HCT116 (cell line): ENCODE data around the gene MGRN1. TPM values are rescaled to one million over a fixed set of nuclear protein-coding genes. Genes with fewer than 3 reads are reported as not detected.

Source experiments
- ATAC-seq: fragments of 200-7000 bp; cut with Tn5 transposase; 2 replicates; pipeline ENCODE4 v1.9.1; 2020; ENCODE audit warnings: mild to moderate bottlenecking, moderate library complexity
- BruUV-seq: library from RNA; stranded (reverse); fragments of 400-500 nt; replicated peaks from 2 replicates; lab custom pipeline; 2021; lab: Mats Ljungman, UMichigan
- CTCF ChIA-PET: fragments of 300-600 bp; sonication (Branson Sonifier 250); formaldehyde crosslinking; loops from one replicate; lab custom pipeline; 2021; ENCODE audit warnings: antibody characterized with exemption; lab: Charles Lee
- POLR2A ChIA-PET: fragments of 300-600, 350-600 bp; sonication (Branson Sonifier 250); formaldehyde crosslinking; loops from one replicate; lab custom pipeline; 2021; ENCODE audit warnings: antibody characterized with exemption; lab: Charles Lee
- RAD21 ChIA-PET, 2 experiments: fragments of 300-600 bp; sonication (Branson Sonifier 250); formaldehyde crosslinking; loops; one replicate each; lab custom pipeline; 2023; ENCODE audit warnings: low total read pairs in 2 of 2; ENCODE audit not compliant: uncharacterized antibody in 2 of 2, unreplicated experiment in 2 of 2, low non-redundant PET in 1 of 2; lab: Charles Lee
- DNase-seq: peaks from one replicate; pipeline ENCODE4 v3.0.0-alpha.2; 2010; ENCODE audit warnings: low read depth, low spot score
- H2AFZ ChIP-seq: fragments of 200-600 bp; shearing (Covaris generic), sonication (generic); 2 replicates; pipeline ENCODE4 v1.6.1; 2017; ENCODE audit warnings: low read depth, mixed run types, mixed read lengths, antibody characterized with exemption, low read length; ENCODE audit not compliant: poor library complexity, severe bottlenecking
- H3K27ac ChIP-seq: 2 replicates; pipeline ENCODE4 v1.5.1; 2012; ENCODE audit warnings: low read depth, low read length
- H3K27me3 ChIP-seq: fragments of 200-600 bp; sonication (generic); 2 replicates; pipeline ENCODE4 v1.6.1; 2016; ENCODE audit warnings: mixed run types, low read length, mixed read lengths; ENCODE audit not compliant: insufficient read depth
- H3K36me3 ChIP-seq, 2 experiments: fragments of 200-500 bp in 1 of 2; fragments of 200-600 bp in 1 of 2; sonication (Bioruptor generic) in 1 of 2; sonication (generic) in 1 of 2; 2 replicates each; pipeline versions ENCODE4 v1.5.1 to v1.6.1; 2014 to 2016; ENCODE audit warnings: low read length in 2 of 2, inconsistent platforms in 1 of 2, mixed read lengths in 1 of 2, mixed run types in 1 of 2; ENCODE audit not compliant: insufficient read depth in 2 of 2, control insufficient read depth in 1 of 2
- H3K4me1 ChIP-seq, 2 experiments: fragments of 200-600 bp in 1 of 2; sonication (generic) in 1 of 2; 2 replicates each; pipeline versions ENCODE4 v1.5.1 to v1.6.1; 2012 to 2017; ENCODE audit warnings: low read length in 2 of 2, inconsistent platforms in 1 of 2, mild to moderate bottlenecking in 1 of 2, mixed read lengths in 1 of 2, mixed run types in 1 of 2, moderate library complexity in 1 of 2; ENCODE audit not compliant: insufficient read depth in 2 of 2, control insufficient read depth in 1 of 2
- H3K4me2 ChIP-seq: fragments of 200-600 bp; sonication (generic); 2 replicates; pipeline ENCODE4 v1.6.1; 2017; ENCODE audit warnings: mixed run types, low read length, mixed read lengths
- H3K4me3 ChIP-seq, 2 experiments: fragments of 200-600 bp in 1 of 2; sonication (generic) in 1 of 2; replicated peaks in 1 of 2; 2 replicates each; pipeline ENCODE4 v1.5.1; 2011 to 2016; ENCODE audit warnings: low read length in 2 of 2, control low read depth in 1 of 2, low read depth in 1 of 2, mild to moderate bottlenecking in 1 of 2, mixed read lengths in 1 of 2, mixed run types in 1 of 2
- H3K79me2 ChIP-seq: fragments of 200-600 bp; sonication (generic); 2 replicates; pipeline ENCODE4 v1.6.1; 2017; ENCODE audit warnings: mild to moderate bottlenecking, mixed run types, low read length, moderate library complexity, mixed read lengths; ENCODE audit not compliant: insufficient read depth
- H3K9ac ChIP-seq: fragments of 200-600 bp; sonication (generic); 2 replicates; pipeline ENCODE4 v1.6.1; 2016; ENCODE audit warnings: low read length, mixed read lengths
- H3K9me2 ChIP-seq: fragments of 200-600 bp; sonication (generic), shearing (Covaris generic); 2 replicates; pipeline ENCODE4 v1.6.1; 2017; ENCODE audit warnings: mixed run types, mild to moderate bottlenecking, moderate library complexity; ENCODE audit not compliant: insufficient read depth
- H3K9me3 ChIP-seq, 2 experiments: fragments of 200-500 bp in 1 of 2; fragments of 200-600 bp in 1 of 2; sonication (Bioruptor generic) in 1 of 2; sonication (generic) in 1 of 2; 2 replicates each; pipeline ENCODE4 v1.6.1; 2014 to 2017; ENCODE audit warnings: low read length in 2 of 2, mixed read lengths in 2 of 2, inconsistent platforms in 1 of 2, low read depth in 1 of 2, mild to moderate bottlenecking in 1 of 2, mixed run types in 1 of 2, moderate library complexity in 1 of 2; ENCODE audit not compliant: control insufficient read depth in 1 of 2, insufficient read depth in 1 of 2
- H4K20me1 ChIP-seq: fragments of 200-600 bp; sonication (generic), shearing (Covaris generic); 2 replicates; pipeline ENCODE4 v1.6.1; 2017; ENCODE audit warnings: mixed run types, mild to moderate bottlenecking, moderate library complexity; ENCODE audit not compliant: insufficient read depth
- ATF3 ChIP-seq: IDR thresholded peaks from 2 replicates; pipeline ENCODE4 v1.6.1; 2012
- CBX3 ChIP-seq: IDR thresholded peaks from 2 replicates; pipeline ENCODE4 v1.6.1; 2012; ENCODE audit warnings: low read depth
- CEBPB ChIP-seq: IDR thresholded peaks from 2 replicates; pipeline ENCODE4 v1.6.1; 2012; ENCODE audit warnings: low read depth
- ELF1 ChIP-seq: IDR thresholded peaks from 2 replicates; pipeline ENCODE4 v1.6.1; 2012; ENCODE audit warnings: low read depth, borderline replicate concordance
- FOSL1 ChIP-seq: IDR thresholded peaks from 2 replicates; pipeline ENCODE4 v1.6.1; 2012; ENCODE audit warnings: low read depth
- JUND ChIP-seq: IDR thresholded peaks from 2 replicates; pipeline ENCODE4 v1.6.1; 2012
- MAX ChIP-seq: IDR thresholded peaks from 2 replicates; pipeline ENCODE4 v1.6.1; 2012
- POLR2A ChIP-seq: IDR thresholded peaks from 2 replicates; pipeline ENCODE4 v1.7.0; 2011; ENCODE audit warnings: borderline replicate concordance; ENCODE audit not compliant: insufficient read depth, insufficient read length; ENCODE audit errors: extremely low read depth
- POLR2AphosphoS5 ChIP-seq: IDR thresholded peaks from 2 replicates; pipeline ENCODE4 v1.6.1; 2011; ENCODE audit warnings: mild to moderate bottlenecking, low read depth, low read length, moderate library complexity
- RAD21 ChIP-seq: IDR thresholded peaks from 2 replicates; pipeline ENCODE4 v1.6.1; 2012; ENCODE audit warnings: low read depth, mild to moderate bottlenecking
- SIN3A ChIP-seq: IDR thresholded peaks from 2 replicates; pipeline ENCODE4 v1.6.1; 2012; ENCODE audit warnings: low read depth
- SP1 ChIP-seq: IDR thresholded peaks from 2 replicates; pipeline ENCODE4 v1.6.1; 2012; ENCODE audit warnings: low read depth
- SRF ChIP-seq: IDR thresholded peaks from 2 replicates; pipeline ENCODE4 v1.6.1; 2012; ENCODE audit warnings: low read depth
- TCF7L2 ChIP-seq: IDR thresholded peaks from 2 replicates; pipeline ENCODE4 v1.7.0; 2011; ENCODE audit warnings: borderline replicate concordance, inconsistent platforms; ENCODE audit not compliant: insufficient read depth, insufficient read length; ENCODE audit errors: extremely low read depth
- YY1 ChIP-seq: IDR thresholded peaks from 2 replicates; pipeline ENCODE4 v1.6.1; 2011; ENCODE audit warnings: low read length, low read depth, moderate library complexity, mild to moderate bottlenecking; ENCODE audit not compliant: insufficient replicate concordance; ENCODE audit errors: extremely low read depth
- intact Hi-C: fragments of 100-400 bp; cut with micrococcal nuclease; formaldehyde crosslinking; loops from 2 replicates; pipeline ENCODE4 v1.10.0; 2022
- total RNA-seq: library from RNA; stranded (reverse); gene quantifications from one replicate; pipeline ENCODE4 v1.2.1, GENCODE V29; 2021; ENCODE audit not compliant: unreplicated experiment
- TF ChIP-seq, protein P1 (sequence below): IDR thresholded peaks from 2 replicates; pipeline ENCODE4 v1.6.1; 2012; ENCODE audit warnings: low read depth

MGRN1 gene
- total RNA-seq, 1 experiment from 2014 or later, result 50.6 TPM

GRCh38 chr16:4574919-4575705 lies 49.5 kb upstream of the MGRN1 start:
- H3K27me3 ChIP-seq, result no peaks in the 10 kb centered on the region

DNA sequence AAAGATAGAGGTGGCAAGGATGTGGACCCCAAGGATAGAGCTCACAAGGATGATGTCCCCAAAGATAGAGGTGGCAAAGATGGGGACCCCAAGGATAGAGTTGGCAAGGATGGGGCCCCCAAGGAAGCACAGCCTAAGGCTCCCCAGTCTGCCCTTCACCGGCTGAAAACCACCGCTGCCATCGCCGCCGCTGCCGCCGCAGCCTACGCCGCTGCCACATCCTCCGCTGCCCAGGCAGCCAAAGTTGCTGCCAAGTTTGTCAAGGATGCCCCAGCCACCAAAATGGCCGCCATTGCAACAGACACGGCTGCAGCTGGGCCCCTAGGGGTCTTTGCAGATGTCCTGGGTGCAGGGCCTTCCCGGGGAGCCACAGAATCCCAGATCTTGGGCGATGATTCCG lies 48.6 kb upstream of the MGRN1 start:
- Histone ChIP-seq H3K36me3 (no peaks in the 10 kb centered on the region), H3K9me2 (no peaks in the 10 kb centered on the region), H3K4me3 (no peak overlapping the region), H3K79me2 (no peaks in the 10 kb centered on the region), H3K27ac (no peak overlapping the region), H3K9ac (no peak overlapping the region), H4K20me1 (no peaks in the 10 kb centered on the region), H3K9me3 (no peaks in the 10 kb centered on the region), H2AFZ (no peak overlapping the region), H3K27me3 (no peaks in the 10 kb centered on the region), H3K4me2 (no peak overlapping the region), H3K4me1 (no peaks in the 10 kb centered on the region)
- POLR2A ChIA-PET, result no interaction called here
- ATAC-seq, result no peak
- RAD21 ChIA-PET, result no interaction called here
- intact Hi-C loops, result no loop called here
- CTCF ChIA-PET, result interaction anchor here (1.3 kb wide), 1 partner anchor 27 kb away, joined by 4 read pairs; no protein-coding TSS in a partner anchor
- no peak for DNase-seq
- BruUV-seq, result no TSS peak
- TF ChIP-seq POLR2AphosphoS5 (no peak), JUND (no peak), ATF3 (no peak), CBX3 (no peak), CEBPB (no peak), FOSL1 (no peak), SIN3A (no peak), POLR2A (no peak)
- TF ChIP-seq, protein P1, sequence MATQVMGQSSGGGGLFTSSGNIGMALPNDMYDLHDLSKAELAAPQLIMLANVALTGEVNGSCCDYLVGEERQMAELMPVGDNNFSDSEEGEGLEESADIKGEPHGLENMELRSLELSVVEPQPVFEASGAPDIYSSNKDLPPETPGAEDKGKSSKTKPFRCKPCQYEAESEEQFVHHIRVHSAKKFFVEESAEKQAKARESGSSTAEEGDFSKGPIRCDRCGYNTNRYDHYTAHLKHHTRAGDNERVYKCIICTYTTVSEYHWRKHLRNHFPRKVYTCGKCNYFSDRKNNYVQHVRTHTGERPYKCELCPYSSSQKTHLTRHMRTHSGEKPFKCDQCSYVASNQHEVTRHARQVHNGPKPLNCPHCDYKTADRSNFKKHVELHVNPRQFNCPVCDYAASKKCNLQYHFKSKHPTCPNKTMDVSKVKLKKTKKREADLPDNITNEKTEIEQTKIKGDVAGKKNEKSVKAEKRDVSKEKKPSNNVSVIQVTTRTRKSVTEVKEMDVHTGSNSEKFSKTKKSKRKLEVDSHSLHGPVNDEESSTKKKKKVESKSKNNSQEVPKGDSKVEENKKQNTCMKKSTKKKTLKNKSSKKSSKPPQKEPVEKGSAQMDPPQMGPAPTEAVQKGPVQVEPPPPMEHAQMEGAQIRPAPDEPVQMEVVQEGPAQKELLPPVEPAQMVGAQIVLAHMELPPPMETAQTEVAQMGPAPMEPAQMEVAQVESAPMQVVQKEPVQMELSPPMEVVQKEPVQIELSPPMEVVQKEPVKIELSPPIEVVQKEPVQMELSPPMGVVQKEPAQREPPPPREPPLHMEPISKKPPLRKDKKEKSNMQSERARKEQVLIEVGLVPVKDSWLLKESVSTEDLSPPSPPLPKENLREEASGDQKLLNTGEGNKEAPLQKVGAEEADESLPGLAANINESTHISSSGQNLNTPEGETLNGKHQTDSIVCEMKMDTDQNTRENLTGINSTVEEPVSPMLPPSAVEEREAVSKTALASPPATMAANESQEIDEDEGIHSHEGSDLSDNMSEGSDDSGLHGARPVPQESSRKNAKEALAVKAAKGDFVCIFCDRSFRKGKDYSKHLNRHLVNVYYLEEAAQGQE, result no peak

More at GRCh38 chr16:4574919-4575705, 49.5 kb upstream of the MGRN1 start:
- RAD21 ChIA-PET, result no interaction called here
- no peak overlapping the region for H3K27ac ChIP-seq
- no peak overlapping the region for H3K4me2 ChIP-seq
- no peak overlapping the region for H2AFZ ChIP-seq
- POLR2A ChIA-PET, result no interaction called here
- TF ChIP-seq MAX (no peak), SP1 (no peak), ELF1 (no peak), YY1 (no peak), RAD21 (no peak), FOSL1 (no peak), TCF7L2 (no peak), SRF (no peak), CEBPB (no peak)
- H3K9me3 ChIP-seq, result no peaks in the 10 kb centered on the region
- H4K20me1 ChIP-seq, result no peaks in the 10 kb centered on the region
- intact Hi-C loops, result no loop called here
- no peaks in the 10 kb centered on the region for H3K79me2 ChIP-seq
- no peak overlapping the region for H3K4me3 ChIP-seq
- no peaks in the 10 kb centered on the region for H3K36me3 ChIP-seq
- no peaks in the 10 kb centered on the region for H3K4me1 ChIP-seq
- CTCF ChIA-PET, result interaction anchor here (1.1 to 1.3 kb wide), 2 partner anchors 11 to 26 kb away, joined by 4 to 6 read pairs; no protein-coding TSS in a partner anchor
- no peaks in the 10 kb centered on the region for H3K9me2 ChIP-seq
- no peak for DNase-seq
- ATAC-seq, result 0 out of 2 replicates have a peak, but pooled peaks have one; percentile 25
- H3K9ac ChIP-seq, result no peak overlapping the region
- no TSS peak for BruUV-seq
